IPS-15b (cell line): ENCODE measurements around the gene SGIP1.
"Not testable (repeated sequence)": the region's sequence is repeated elsewhere in the genome, so short reads cannot be mapped to it uniquely, and the experiment has no call there.

Experiments
- H3K27me3 ChIP-seq: one replicate; pipeline ENCODE4 v1.6.1; 2013; ENCODE audit warnings: low read length; ENCODE audit not compliant: control insufficient read depth, insufficient read depth
- H3K36me3 ChIP-seq: one replicate; pipeline ENCODE4 v1.6.1; 2013; ENCODE audit warnings: low read length; ENCODE audit not compliant: control insufficient read depth, insufficient read depth
- H3K4me1 ChIP-seq: one replicate; pipeline ENCODE4 v1.6.1; 2013; ENCODE audit warnings: mild to moderate bottlenecking, low read length; ENCODE audit not compliant: control insufficient read depth, insufficient read depth
- H3K4me3 ChIP-seq: one replicate; pipeline ENCODE4 v1.5.1; 2013; ENCODE audit warnings: low read depth, low read length
- H3K9ac ChIP-seq: one replicate; pipeline ENCODE4 v1.6.1; 2013; ENCODE audit warnings: low read depth, mild to moderate bottlenecking, low read length
- H3K9me3 ChIP-seq: one replicate; pipeline ENCODE4 v1.6.1; 2013; ENCODE audit warnings: mild to moderate bottlenecking, low read length; ENCODE audit not compliant: control insufficient read depth, insufficient read depth

SGIP1 gene

DNA sequence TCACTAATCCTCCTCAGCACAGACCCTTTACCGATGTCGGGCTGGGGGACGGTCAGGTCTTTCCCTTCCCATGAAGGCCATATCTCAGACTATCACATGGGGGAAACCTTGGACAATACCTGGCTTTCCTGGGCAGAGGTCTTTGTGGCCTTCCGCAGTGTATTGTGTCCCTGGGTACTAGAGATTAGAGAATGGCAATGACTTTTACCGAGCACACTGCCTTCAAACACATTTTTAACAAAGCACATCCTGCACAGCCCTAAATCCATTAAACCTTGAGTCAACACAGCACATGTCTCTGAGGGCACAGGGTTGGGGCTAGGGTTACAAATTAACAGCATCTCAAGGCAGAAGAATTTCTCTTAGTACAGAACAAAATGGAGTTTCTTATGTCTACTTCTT, 58.2 kb downstream of the SGIP1 start:
- not testable (repeated sequence) for H3K4me3 ChIP-seq, H3K9ac ChIP-seq, H3K27me3 ChIP-seq, H3K4me1 ChIP-seq, H3K36me3 ChIP-seq, H3K9me3 ChIP-seq

DNA sequence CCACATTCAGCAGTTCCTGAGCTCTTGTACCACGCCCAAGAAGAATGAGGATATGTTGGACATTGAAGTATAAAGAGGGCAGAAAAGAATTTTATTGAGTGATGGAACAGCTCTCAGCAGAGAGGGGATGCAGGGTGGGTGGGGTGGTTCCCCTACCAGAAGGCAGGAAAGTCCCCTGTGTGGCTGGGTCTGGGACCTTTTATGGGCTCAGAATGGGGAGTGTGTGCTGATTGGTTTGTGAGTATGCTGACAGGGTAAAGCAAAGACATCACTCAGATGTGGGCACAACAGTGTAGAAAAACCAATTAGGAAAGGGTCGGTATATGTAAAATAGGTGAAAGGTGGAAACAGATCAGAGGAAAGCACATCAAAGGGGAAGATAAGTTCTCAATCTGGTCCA, 62.2 kb downstream of the SGIP1 start:
- no peak overlapping the region for H3K9ac ChIP-seq
- no peaks in the 10 kb centered on the region for H3K9me3 ChIP-seq
- no peak overlapping the region for H3K4me3 ChIP-seq
- H3K4me1 ChIP-seq = no peaks in the 10 kb centered on the region
- no peaks in the 10 kb centered on the region for H3K27me3 ChIP-seq
- H3K36me3 ChIP-seq = no peaks in the 10 kb centered on the region

DNA sequence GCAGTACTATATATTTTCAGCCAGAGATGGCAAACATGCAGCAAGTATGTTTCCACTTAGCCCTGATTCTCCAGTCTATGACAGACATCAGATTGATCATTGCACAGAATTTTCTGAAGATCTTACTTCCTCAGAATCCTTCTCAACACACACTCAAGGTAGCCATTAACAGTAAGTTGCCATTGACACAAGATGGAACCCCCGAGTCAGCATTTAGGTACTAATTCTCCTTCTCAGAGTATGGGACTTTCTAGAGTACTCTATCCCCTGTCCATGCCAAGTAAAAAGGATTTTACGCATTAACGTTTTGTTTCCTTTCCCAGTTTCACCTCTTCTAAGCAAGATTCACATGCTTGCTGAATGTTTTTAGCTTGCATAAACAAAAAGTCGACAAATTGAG, 63.5 kb downstream of the SGIP1 start:
- no peak overlapping the region for H3K4me3 ChIP-seq
- no peaks in the 10 kb centered on the region for H3K27me3 ChIP-seq
- no peaks in the 10 kb centered on the region for H3K9me3 ChIP-seq
- H3K4me1 ChIP-seq = no peaks in the 10 kb centered on the region
- no peaks in the 10 kb centered on the region for H3K36me3 ChIP-seq
- no peak overlapping the region for H3K9ac ChIP-seq

DNA sequence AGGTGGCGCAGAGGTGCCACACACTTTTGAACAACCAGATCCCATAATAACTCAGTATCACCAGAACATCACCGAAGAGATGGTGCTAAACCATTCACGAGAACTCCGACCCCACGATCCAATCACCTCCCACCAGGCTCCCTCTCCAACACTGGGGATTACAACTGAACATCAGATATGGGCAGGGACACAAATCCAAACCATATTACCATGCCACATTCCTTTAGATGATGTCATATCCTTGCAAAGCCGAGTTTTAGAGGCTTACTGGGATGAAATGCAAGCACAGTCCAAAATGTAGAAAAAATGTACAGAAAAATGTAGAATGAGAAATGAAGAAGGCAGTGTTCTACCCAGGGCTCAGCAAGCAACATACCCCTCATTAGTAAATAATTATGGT, 64.7 kb downstream of the SGIP1 start:
- no peaks in the 10 kb centered on the region for H3K9me3 ChIP-seq
- H3K4me3 ChIP-seq = no peak overlapping the region
- no peaks in the 10 kb centered on the region for H3K36me3 ChIP-seq
- H3K9ac ChIP-seq = no peak overlapping the region
- no peaks in the 10 kb centered on the region for H3K4me1 ChIP-seq
- H3K27me3 ChIP-seq = no peaks in the 10 kb centered on the region

DNA sequence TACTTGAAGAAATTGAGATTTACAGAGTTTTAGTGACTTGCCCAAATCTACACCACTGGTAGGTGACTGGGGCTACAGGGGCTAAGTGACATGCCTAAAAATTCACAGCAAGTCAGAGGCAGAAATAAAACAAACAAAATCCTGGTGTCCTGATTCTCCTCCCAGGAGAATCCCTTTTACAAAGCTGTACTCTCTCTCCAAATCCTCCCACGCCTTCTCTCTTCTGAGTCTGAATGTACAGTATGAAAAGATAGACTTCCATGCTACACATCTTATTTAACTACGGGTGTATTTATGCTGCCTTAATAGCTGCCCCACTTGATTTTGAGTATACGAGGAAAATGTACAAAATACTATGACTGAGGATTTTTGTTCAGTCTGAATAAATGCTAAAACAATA, 65.4 kb downstream of the SGIP1 start:
- Histone ChIP-seq H3K27me3 (no peaks in the 10 kb centered on the region), H3K4me3 (no peak overlapping the region), H3K36me3 (no peaks in the 10 kb centered on the region), H3K4me1 (no peaks in the 10 kb centered on the region), H3K9me3 (no peaks in the 10 kb centered on the region), H3K9ac (no peak overlapping the region)

DNA sequence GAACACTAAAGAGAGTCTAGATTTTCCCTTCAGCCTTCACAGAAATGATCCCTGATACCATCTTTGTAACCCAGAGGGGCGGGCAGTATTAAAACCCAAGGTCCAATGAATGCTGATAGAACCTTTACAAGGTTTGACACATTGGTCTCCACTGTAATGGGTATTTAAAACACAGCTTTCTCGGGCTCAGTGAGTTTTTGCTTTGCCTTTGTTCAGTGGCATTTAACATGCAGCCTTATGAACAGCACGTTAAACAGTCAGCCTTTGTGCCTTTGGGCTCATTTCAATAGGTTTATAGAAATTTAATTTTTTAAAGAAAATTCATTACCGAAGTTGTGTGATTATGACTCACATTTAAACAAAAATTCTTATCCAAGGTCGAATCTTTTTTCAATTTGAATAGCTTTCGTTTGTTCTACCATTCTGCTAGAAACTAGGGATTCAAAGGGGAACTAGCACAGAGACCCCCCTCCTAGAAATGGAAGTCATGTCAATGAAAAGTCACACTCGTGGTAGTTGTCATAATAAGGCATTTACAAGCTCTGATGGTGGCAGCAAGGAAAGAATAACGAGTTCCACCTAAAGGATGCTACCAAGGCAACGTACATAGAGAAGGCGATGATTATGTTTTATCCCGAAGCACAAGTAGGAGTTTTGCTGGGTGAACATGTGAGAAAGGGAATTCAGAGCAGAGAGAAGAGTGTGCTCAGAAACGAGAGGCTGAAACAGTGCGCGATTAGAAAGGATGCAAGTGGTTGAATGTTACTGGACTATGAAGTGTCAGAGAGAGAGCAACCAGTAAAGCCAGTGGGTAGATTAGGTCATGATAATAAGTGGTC, 66.2 kb downstream of the SGIP1 start:
- Histone ChIP-seq H3K4me3 (no peak overlapping the region), H3K4me1 (no peaks in the 10 kb centered on the region), H3K9ac (no peak overlapping the region), H3K9me3 (no peaks in the 10 kb centered on the region), H3K36me3 (no peaks in the 10 kb centered on the region), H3K27me3 (no peaks in the 10 kb centered on the region)

DNA sequence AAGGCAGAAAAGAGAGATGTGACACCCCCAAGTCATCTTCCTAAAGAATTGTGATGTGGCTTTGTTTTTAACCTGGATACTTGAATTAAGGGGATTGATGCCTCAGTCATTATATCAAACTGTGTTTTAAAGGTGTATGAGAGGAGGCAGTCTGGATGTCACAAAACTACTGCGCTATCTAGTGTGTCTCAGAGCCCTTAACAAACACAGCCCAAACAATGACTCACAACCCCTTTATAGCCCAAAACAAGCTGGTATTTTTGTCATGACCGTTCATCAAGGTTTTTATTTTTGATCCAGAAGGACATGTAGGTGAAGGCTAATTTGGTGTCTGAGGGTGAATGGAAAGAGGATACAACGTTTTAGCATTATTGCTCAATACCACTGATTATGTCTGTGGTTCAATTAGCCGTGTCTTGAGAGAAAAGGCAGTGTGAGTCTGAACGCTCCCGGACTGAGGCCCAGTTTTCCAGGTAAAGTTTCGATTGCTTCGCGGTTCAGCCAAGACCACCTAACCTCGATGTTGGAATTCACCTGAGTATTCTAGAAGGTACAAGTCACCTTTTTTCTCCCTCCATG, 71.6 kb downstream of the SGIP1 start:
- no peaks in the 10 kb centered on the region for H3K27me3 ChIP-seq
- no peaks in the 10 kb centered on the region for H3K4me1 ChIP-seq
- H3K9ac ChIP-seq = no peak overlapping the region
- no peak overlapping the region for H3K4me3 ChIP-seq
- no peaks in the 10 kb centered on the region for H3K36me3 ChIP-seq
- no peaks in the 10 kb centered on the region for H3K9me3 ChIP-seq

DNA sequence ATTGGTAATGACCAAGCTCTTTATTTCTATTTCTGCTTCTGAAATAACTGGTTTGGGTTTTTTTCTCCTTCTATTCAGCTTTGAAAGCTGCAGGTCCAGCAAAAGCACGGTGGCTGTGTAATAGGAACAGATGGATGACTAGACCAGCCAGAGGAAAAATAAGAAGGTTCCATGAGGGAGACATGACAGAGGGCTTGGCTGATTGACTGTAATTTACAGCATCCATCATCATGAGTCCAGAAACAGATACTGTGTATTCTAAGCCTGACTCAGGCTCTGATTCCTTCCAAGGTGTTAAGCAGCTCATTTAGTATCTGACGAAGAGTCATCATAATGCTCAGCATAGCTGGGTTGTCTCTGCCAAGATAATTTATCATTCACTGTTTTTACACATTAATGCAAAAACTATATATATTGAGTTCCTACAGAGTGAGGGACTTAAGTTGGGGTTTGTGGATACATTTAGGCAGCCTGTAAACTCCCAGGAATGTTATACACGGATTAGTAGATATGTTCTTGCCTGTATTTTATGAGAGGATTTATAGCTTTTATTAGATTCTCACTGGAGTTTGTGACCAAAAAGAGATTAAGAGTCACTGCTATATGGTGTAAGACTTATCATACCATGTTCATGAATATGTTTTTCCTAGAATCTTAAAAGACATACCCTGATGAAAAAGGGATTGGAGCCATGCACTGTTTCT, 72.6 kb downstream of the SGIP1 start:
- H3K4me3 ChIP-seq = no peak overlapping the region
- H3K4me1 ChIP-seq = no peaks in the 10 kb centered on the region
- no peaks in the 10 kb centered on the region for H3K9me3 ChIP-seq
- no peaks in the 10 kb centered on the region for H3K36me3 ChIP-seq
- H3K9ac ChIP-seq = no peak overlapping the region
- no peaks in the 10 kb centered on the region for H3K27me3 ChIP-seq

DNA sequence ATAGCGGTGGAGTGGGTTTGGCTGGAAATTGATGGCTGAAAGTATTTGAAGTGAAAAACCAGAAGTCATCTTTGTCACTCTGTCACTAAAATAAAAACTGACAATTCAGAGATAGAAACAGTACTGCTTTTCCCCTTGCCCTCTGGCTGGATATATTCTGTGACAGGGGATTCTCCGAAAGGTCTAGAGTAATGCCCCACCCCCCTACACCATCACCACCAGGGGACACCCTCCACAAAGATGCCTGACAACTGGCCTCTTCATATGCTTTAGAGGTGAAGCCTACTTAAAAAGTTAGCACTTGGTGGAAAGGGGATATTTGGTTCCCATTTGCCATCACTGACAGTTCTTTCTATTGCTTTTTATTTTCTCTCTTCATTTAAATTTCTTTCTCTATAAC, 73.5 kb downstream of the SGIP1 start:
- Histone ChIP-seq H3K9ac (no peak overlapping the region), H3K9me3 (no peaks in the 10 kb centered on the region), H3K4me3 (no peak overlapping the region), H3K4me1 (no peaks in the 10 kb centered on the region), H3K36me3 (no peaks in the 10 kb centered on the region), H3K27me3 (no peaks in the 10 kb centered on the region)

DNA sequence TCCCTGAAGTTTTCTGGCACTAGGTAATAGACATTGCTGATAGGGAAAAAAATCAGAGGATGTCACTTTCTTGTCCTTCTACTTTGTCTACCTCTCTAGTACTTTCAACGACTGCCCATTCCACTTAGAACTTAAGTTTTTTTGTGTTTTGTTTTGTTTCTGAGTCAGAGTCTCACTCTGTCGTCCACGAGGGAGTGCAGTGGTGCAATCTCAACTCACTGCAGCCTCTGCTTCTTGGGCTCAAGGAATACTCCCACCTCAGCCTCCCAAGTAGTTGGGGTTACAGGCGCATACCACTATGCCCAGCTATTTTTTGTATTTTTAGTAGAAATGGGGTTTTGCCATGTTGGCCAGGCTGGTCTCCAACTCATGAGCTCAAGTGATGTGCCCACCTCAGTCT, 79.2 kb downstream of the SGIP1 start:
- Histone ChIP-seq H3K4me3 (no peak overlapping the region), H3K9me3 (no peaks in the 10 kb centered on the region), H3K9ac (no peak overlapping the region), H3K36me3 (no peaks in the 10 kb centered on the region), H3K27me3 (no peaks in the 10 kb centered on the region), H3K4me1 (no peaks in the 10 kb centered on the region)

DNA sequence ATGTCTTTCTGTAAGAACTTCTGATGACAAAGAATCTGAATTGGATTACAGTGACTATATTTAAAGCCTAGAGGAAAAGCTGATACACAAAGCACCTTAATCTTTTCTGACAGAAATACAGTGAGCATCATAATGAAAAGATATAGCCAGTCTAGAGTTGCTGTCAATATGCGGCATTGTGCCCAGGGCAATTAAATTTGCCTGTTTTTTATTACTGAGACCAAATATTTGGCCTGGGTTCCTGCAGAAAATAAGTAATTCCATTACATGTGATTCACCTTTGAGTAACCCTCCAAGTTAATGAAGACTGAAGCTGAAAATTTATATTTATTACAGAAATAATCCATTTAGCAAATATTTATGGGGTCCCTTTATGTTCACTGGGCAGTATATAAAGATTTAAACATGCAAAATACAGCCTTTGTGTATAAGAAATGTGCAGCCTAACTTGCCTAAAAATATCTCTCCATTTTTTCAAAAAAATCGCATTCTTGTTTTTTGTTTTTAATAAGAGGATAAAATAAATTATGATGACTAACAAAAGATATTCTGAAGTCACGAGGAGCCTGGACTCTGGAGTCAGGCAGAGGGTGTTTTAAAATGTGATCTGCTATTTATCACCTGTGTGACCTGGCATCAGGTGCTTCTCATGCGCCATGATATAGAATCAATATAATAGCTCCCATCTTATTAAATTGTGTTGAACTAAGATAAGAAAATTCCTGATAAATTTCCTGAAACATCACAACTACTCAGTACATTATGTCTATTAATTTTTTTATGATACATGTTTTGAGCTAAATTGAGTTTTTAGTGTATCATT, 83.6 kb downstream of the SGIP1 start:
- H3K4me3 ChIP-seq = no peak overlapping the region
- H3K27me3 ChIP-seq = no peaks in the 10 kb centered on the region
- no peaks in the 10 kb centered on the region for H3K4me1 ChIP-seq
- no peak overlapping the region for H3K9ac ChIP-seq
- no peaks in the 10 kb centered on the region for H3K9me3 ChIP-seq
- H3K36me3 ChIP-seq = no peaks in the 10 kb centered on the region
